HG02571 (cell line): ENCODE data around the gene ERCC3.
"Not testable (repeated sequence)": the region's sequence is repeated elsewhere in the genome, so short reads cannot be mapped to it uniquely, and the experiment has no call there.

Experiments
- ATAC-seq: cut with Tn5 transposase; IDR thresholded peaks from one replicate; pipeline ENCODE4 v1.9.1; 2021; ENCODE audit warnings: mild to moderate bottlenecking, moderate library complexity; ENCODE audit not compliant: unreplicated experiment

Gene ERCC3

GRCh38 chr2:127227264-127227660, 66.7 kb downstream of the ERCC3 start:
- ATAC-seq: not testable (repeated sequence)

GRCh38 chr2:127226520-127227263, 67.3 kb downstream of the ERCC3 start:
- peak; percentile 90 for ATAC-seq

GRCh38 chr2:127226132-127226519, 67.8 kb downstream of the ERCC3 start:
- ATAC-seq: no peak

GRCh38 chr2:127225186-127225960, 68.6 kb downstream of the ERCC3 start:
- no peak for ATAC-seq

GRCh38 chr2:127224135-127224534, 69.8 kb downstream of the ERCC3 start:
- ATAC-seq: not testable (repeated sequence)

GRCh38 chr2:127220768-127221527, 73.0 kb downstream of the ERCC3 start:
- no peak for ATAC-seq

GRCh38 chr2:127220102-127220767, 73.7 kb downstream of the ERCC3 start, which contains the start of gene CYP27C1:
CYP27C1 (minus strand) TSS chr2:127220299; CDS start chr2:127220270, 29 bp downstream.
- ATAC-seq: no peak

GRCh38 chr2:127219171-127220070, 74.5 kb downstream of the ERCC3 start:
- no peak for ATAC-seq

- ATAC-seq: no peak
These were observed 75.2 kb downstream of the ERCC3 start for GRCh38 chr2:127218812-127219170.

GRCh38 chr2:127217470-127218325, 76.2 kb downstream of the ERCC3 start:
- ATAC-seq: no peak

GRCh38 chr2:127216593-127216992, 77.4 kb downstream of the ERCC3 start:
- no peak for ATAC-seq

- ATAC-seq: no peak
These were observed 77.8 kb downstream of the ERCC3 start for GRCh38 chr2:127216095-127216494.

- not testable (repeated sequence) for ATAC-seq
These were observed 79.7 kb downstream of the ERCC3 start for GRCh38 chr2:127214201-127214600.

- ATAC-seq: no peak
These were observed 85.6 kb downstream of the ERCC3 start for GRCh38 chr2:127208313-127208712.
